ENCODE results near the gene H1-8. TPM values are rescaled to one million over a fixed set of nuclear protein-coding genes. Genes with fewer than 3 reads are reported as not detected.
"Not testable (repeated sequence)": the region's sequence is repeated elsewhere in the genome, so short reads cannot be mapped to it uniquely, and the experiment has no call there.

H1-8 gene, protein sequence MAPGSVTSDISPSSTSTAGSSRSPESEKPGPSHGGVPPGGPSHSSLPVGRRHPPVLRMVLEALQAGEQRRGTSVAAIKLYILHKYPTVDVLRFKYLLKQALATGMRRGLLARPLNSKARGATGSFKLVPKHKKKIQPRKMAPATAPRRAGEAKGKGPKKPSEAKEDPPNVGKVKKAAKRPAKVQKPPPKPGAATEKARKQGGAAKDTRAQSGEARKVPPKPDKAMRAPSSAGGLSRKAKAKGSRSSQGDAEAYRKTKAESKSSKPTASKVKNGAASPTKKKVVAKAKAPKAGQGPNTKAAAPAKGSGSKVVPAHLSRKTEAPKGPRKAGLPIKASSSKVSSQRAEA
- polyA plus RNA-seq (2011; rRNA removed): not detected in 2 replicates
- not detected in 2 replicates for polyA minus RNA-seq (2011; rRNA and poly(A)+ RNA removed)

DNA sequence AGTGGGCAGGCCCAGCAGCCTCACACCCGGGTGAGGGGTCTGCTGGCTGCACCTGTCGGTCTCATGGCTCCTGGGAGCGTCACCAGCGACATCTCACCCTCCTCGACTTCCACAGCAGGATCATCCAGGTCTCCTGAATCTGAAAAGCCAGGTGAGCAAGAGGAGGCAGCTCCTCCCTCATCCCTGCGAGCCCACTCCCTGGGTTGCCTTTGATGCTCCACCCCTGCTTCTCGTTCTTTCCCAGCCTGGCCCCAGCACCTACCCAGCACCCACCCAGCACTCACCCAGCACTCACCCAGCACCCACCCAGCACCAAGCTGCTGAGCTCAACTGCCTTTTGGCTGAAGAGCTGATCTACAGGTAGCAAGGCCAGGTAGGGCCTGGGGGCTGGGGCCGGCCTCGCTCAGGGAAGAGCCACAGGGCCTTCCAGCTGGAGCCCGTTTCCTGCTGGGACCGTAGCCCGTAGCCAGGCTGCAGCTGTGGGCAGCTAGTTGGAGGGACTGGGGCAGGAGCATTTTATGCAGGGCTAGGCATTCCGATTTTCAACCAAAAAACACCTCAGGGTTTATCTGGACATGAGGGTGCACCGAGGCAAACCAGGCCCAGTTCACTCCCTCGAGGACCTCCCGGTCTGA lies at the start of gene H1-8:
H1-8 (plus strand) TSS at position 20 of the 635 bp plus-strand sequence; CDS start at position 64, 44 bp downstream.
- Histone ChIP-seq H3K4me3 (ENCODE audit: low read depth, low read length) (no peak within 1 kb of the TSS), H3K9me3 (ENCODE audit: control insufficient read depth, insufficient read depth, low read length) (no peaks in the 10 kb centered on the region), H3K27me3 (ENCODE audit: control insufficient read depth, insufficient read depth, low read length) (no peaks in the 10 kb centered on the region), H3K27ac (ENCODE audit: low read depth, low read length) (no peak within 1 kb of the TSS)
- TF ChIP-seq, protein P1, sequence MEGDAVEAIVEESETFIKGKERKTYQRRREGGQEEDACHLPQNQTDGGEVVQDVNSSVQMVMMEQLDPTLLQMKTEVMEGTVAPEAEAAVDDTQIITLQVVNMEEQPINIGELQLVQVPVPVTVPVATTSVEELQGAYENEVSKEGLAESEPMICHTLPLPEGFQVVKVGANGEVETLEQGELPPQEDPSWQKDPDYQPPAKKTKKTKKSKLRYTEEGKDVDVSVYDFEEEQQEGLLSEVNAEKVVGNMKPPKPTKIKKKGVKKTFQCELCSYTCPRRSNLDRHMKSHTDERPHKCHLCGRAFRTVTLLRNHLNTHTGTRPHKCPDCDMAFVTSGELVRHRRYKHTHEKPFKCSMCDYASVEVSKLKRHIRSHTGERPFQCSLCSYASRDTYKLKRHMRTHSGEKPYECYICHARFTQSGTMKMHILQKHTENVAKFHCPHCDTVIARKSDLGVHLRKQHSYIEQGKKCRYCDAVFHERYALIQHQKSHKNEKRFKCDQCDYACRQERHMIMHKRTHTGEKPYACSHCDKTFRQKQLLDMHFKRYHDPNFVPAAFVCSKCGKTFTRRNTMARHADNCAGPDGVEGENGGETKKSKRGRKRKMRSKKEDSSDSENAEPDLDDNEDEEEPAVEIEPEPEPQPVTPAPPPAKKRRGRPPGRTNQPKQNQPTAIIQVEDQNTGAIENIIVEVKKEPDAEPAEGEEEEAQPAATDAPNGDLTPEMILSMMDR (IDR thresholded peaks at IDR 0.05; ENCODE audit: low read depth, low read length): no peak
- CTCF ChIA-PET: no interaction called here
- no peak for DNase-seq (ENCODE audit: low read depth, low spot score)
- POLR2A ChIA-PET: no interaction called here

GRCh38 chr3:129493206-129493605 lies 49.8 kb upstream of the H1-8 start:
- no peaks in the 10 kb centered on the region for H3K9me3 ChIP-seq (ENCODE audit: control insufficient read depth, insufficient read depth, low read length)
- H3K4me3 ChIP-seq (ENCODE audit: low read depth, low read length): no peak overlapping the region
- H3K27ac ChIP-seq (ENCODE audit: low read depth, low read length): peak overlapping the region; percentile 21
- ChIA-PET CTCF (interaction anchor here (0.9 to 3.6 kb wide), 4 partner anchors 332 to 509 kb away, joined by 3 to 21 read pairs (median 6); no protein-coding TSS in a partner anchor), POLR2A (no interaction called here)
- no peaks in the 10 kb centered on the region for H3K27me3 ChIP-seq (ENCODE audit: control insufficient read depth, insufficient read depth, low read length)
- TF ChIP-seq, protein P1 (IDR thresholded peaks at IDR 0.05; ENCODE audit: low read depth, low read length): no peak
- DNase-seq (ENCODE audit: low read depth, low spot score): no peak

- H3K9me3 ChIP-seq (ENCODE audit: control insufficient read depth, insufficient read depth, low read length); H3K4me3 ChIP-seq (ENCODE audit: low read depth, low read length); DNase-seq (ENCODE audit: low read depth, low spot score); H3K27me3 ChIP-seq (ENCODE audit: control insufficient read depth, insufficient read depth, low read length); CTCF ChIA-PET: not testable (repeated sequence)
- POLR2A ChIA-PET: interaction anchor here (0.8 to 1.4 kb wide), 2 partner anchors 65 to 102 kb away, joined by 3 to 5 read pairs; no protein-coding TSS in a partner anchor
- H3K27ac ChIP-seq (ENCODE audit: low read depth, low read length): peak overlapping the region; percentile 93
Measured at GRCh38 chr3:129494499-129494898, 48.5 kb upstream of the H1-8 start.

GRCh38 chr3:129495006-129495639 lies 47.9 kb upstream of the H1-8 start:
- H3K4me3 ChIP-seq (ENCODE audit: low read depth, low read length); CTCF ChIA-PET; H3K27me3 ChIP-seq (ENCODE audit: control insufficient read depth, insufficient read depth, low read length); H3K9me3 ChIP-seq (ENCODE audit: control insufficient read depth, insufficient read depth, low read length): not testable (repeated sequence)
- peak; percentile 55 for DNase-seq (ENCODE audit: low read depth, low spot score)
- POLR2A ChIA-PET: interaction anchor here (1.4 kb wide), 1 partner anchor 101 kb away, joined by 5 read pairs; no protein-coding TSS in a partner anchor
- peak overlapping the region; percentile 93 for H3K27ac ChIP-seq (ENCODE audit: low read depth, low read length)

- H3K27me3 ChIP-seq (ENCODE audit: control insufficient read depth, insufficient read depth, low read length); POLR2A ChIA-PET; DNase-seq (ENCODE audit: low read depth, low spot score); H3K9me3 ChIP-seq (ENCODE audit: control insufficient read depth, insufficient read depth, low read length); H3K4me3 ChIP-seq (ENCODE audit: low read depth, low read length); H3K27ac ChIP-seq (ENCODE audit: low read depth, low read length): not testable (repeated sequence)
- CTCF ChIA-PET: interaction anchor here (1.1 kb wide), 1 partner anchor 114 kb away, joined by 3 read pairs; no protein-coding TSS in a partner anchor
Measured at GRCh38 chr3:129497876-129498275, 45.1 kb upstream of the H1-8 start.

- POLR2A ChIA-PET; DNase-seq (ENCODE audit: low read depth, low spot score); H3K27me3 ChIP-seq (ENCODE audit: control insufficient read depth, insufficient read depth, low read length); H3K27ac ChIP-seq (ENCODE audit: low read depth, low read length); CTCF ChIA-PET; H3K9me3 ChIP-seq (ENCODE audit: control insufficient read depth, insufficient read depth, low read length); H3K4me3 ChIP-seq (ENCODE audit: low read depth, low read length): not testable (repeated sequence)
Measured at GRCh38 chr3:129498603-129499488, 44.1 kb upstream of the H1-8 start.

GRCh38 chr3:129499604-129500333 lies 43.2 kb upstream of the H1-8 start:
- POLR2A ChIA-PET; H3K4me3 ChIP-seq (ENCODE audit: low read depth, low read length); H3K27ac ChIP-seq (ENCODE audit: low read depth, low read length); CTCF ChIA-PET; H3K27me3 ChIP-seq (ENCODE audit: control insufficient read depth, insufficient read depth, low read length); H3K9me3 ChIP-seq (ENCODE audit: control insufficient read depth, insufficient read depth, low read length); DNase-seq (ENCODE audit: low read depth, low spot score): not testable (repeated sequence)
